PC-9 (cell line): ENCODE results near the gene MAST1. TPM values are rescaled to one million over a fixed set of nuclear protein-coding genes. Genes with fewer than 3 reads are reported as not detected.

ENCODE experiments used
- BruUV-seq: library from RNA; stranded (reverse); fragments of 400-500 nt; replicated peaks from 2 replicates; lab custom pipeline; 2021; lab: Mats Ljungman, UMichigan
- CTCF ChIA-PET: fragments of 300-600 bp; sonication (Branson Sonifier 250); formaldehyde crosslinking; loops from one replicate; lab custom pipeline; 2022; ENCODE audit warnings: antibody characterized with exemption; lab: Charles Lee
- POLR2A ChIA-PET: fragments of 300-600 bp; sonication (Branson Sonifier 250); formaldehyde crosslinking; loops from one replicate; lab custom pipeline; 2022; ENCODE audit warnings: antibody characterized with exemption; ENCODE audit not compliant: unreplicated experiment; lab: Charles Lee
- DNase-seq, 2 experiments: peaks; one replicate each; pipeline versions ENCODE4 v3.0.0 to v3.0.0-alpha.2; 2015 to 2022; ENCODE audit warnings: mixed read lengths in 1 of 2
- H2AFZ ChIP-seq: fragments of 200-600 bp; sonication (generic); 2 replicates; pipeline ENCODE4 v1.8.1; 2017; ENCODE audit warnings: antibody characterized with exemption
- H3F3A ChIP-seq: fragments of 200-600 bp; sonication (generic); 2 replicates; pipeline ENCODE4 v1.8.1; 2017; ENCODE audit warnings: antibody characterized with exemption, mild to moderate bottlenecking, low read depth; ENCODE audit not compliant: insufficient read depth
- H3K27ac ChIP-seq: fragments of 200-600 bp; sonication (generic); 2 replicates; pipeline ENCODE4 v1.6.1; 2016; ENCODE audit warnings: mixed run types
- H3K27me3 ChIP-seq: fragments of 200-600 bp; sonication (generic); 2 replicates; pipeline ENCODE4 v1.6.1; 2016; ENCODE audit warnings: low read depth, mixed run types; ENCODE audit not compliant: insufficient read depth
- H3K36me3 ChIP-seq: fragments of 200-600 bp; sonication (generic); 2 replicates; pipeline ENCODE4 v1.6.1; 2016; ENCODE audit warnings: low read depth, mixed run types
- H3K4me1 ChIP-seq: fragments of 200-600 bp; sonication (generic); replicated peaks from 2 replicates; pipeline ENCODE4 v1.6.1; 2016; ENCODE audit warnings: mixed run types; ENCODE audit not compliant: insufficient read depth
- H3K4me2 ChIP-seq: fragments of 200-600 bp; sonication (generic); 2 replicates; pipeline ENCODE4 v1.6.1; 2017; ENCODE audit warnings: mixed run types
- H3K4me3 ChIP-seq: fragments of 200-600 bp; sonication (generic); 2 replicates; pipeline ENCODE4 v1.6.1; 2016; ENCODE audit warnings: mixed run types
- H3K79me2 ChIP-seq: fragments of 200-600 bp; sonication (generic); 2 replicates; pipeline ENCODE4 v1.6.1; 2017; ENCODE audit warnings: low read depth, mixed run types
- H3K9me2 ChIP-seq: fragments of 200-600 bp; sonication (generic); 2 replicates; pipeline ENCODE4 v1.8.1; 2017; ENCODE audit warnings: mild to moderate bottlenecking; ENCODE audit not compliant: insufficient read depth
- H3K9me3 ChIP-seq: fragments of 200-600 bp; sonication (generic); 2 replicates; pipeline ENCODE4 v1.8.1; 2016; ENCODE audit warnings: low read depth; ENCODE audit not compliant: insufficient read depth
- H4K20me1 ChIP-seq: fragments of 200-600 bp; sonication (generic); 2 replicates; pipeline ENCODE4 v1.8.1; 2017; ENCODE audit not compliant: insufficient read depth
- CTCF ChIP-seq: fragments of 200-600 bp; sonication (generic); conservative IDR thresholded peaks from 2 replicates; pipeline ENCODE4 v1.6.1; 2017; ENCODE audit warnings: mixed run types, antibody characterized with exemption, mild to moderate bottlenecking, moderate library complexity
- EZH2 ChIP-seq: fragments of 200-600 bp; sonication (generic); IDR thresholded peaks from 2 replicates; pipeline ENCODE4 v1.8.0; 2017; ENCODE audit warnings: antibody characterized with exemption, low read depth
- intact Hi-C: fragments of 100-400 bp; cut with micrococcal nuclease; formaldehyde crosslinking; loops from one replicate; pipeline ENCODE4 v1.10.0; 2022; ENCODE audit not compliant: unreplicated experiment
- total RNA-seq: library from RNA; stranded (reverse); gene quantifications from 2 replicates; pipeline ENCODE4 v1.2.3, GENCODE V29; 2021

MAST1 gene
- total RNA-seq, 1 experiment from 2014 or later = 11.9 TPM

GRCh38 chr19:12891553-12892021 is 53.3 kb downstream of the MAST1 start:
- TF ChIP-seq CTCF = no peak
- TF ChIP-seq EZH2 = no peak
- Histone ChIP-seq H3K27me3 (no peaks in the 10 kb centered on the region), H3K9me3 (no peaks in the 10 kb centered on the region), H3K9me2 (no peaks in the 10 kb centered on the region), H3K27ac (no peak overlapping the region), H3K4me3 (peak overlapping the region; percentile 85), H3K4me1 (peaks cover 8% of the 10 kb centered on the region), H3K4me2 (peak overlapping the region; percentile 97), H4K20me1 (no peaks in the 10 kb centered on the region), H2AFZ (peak overlapping the region; percentile 81), H3F3A (no peaks in the 10 kb centered on the region), H3K36me3 (no peaks in the 10 kb centered on the region), H3K79me2 (peaks cover 18% of the 10 kb centered on the region)
- BruUV-seq = TSS peak; percentile 33
- intact Hi-C loops = loop anchor here (2.0 kb wide), 2 partner anchors 27 to 47 kb away; partner anchors contain the start of genes CALR and SYCE2
- ChIA-PET CTCF (interaction anchor here (0.9 to 1.1 kb wide), 2 partner anchors 44 to 125 kb away, joined by 3 to 5 read pairs; no protein-coding TSS in a partner anchor), POLR2A (interaction anchor here (0.6 to 1.0 kb wide), 3 partner anchors 29 to 256 kb away, joined by 3 to 15 read pairs (median 11); partner anchors contain the start of gene FARSA)
- no peak for DNase-seq

GRCh38 chr19:12893582-12893981 is 55.3 kb downstream of the MAST1 start:
- H3K9me3 ChIP-seq = no peaks in the 10 kb centered on the region
- H3K4me1 ChIP-seq = peaks cover 8% of the 10 kb centered on the region
- no TSS peak for BruUV-seq
- H2AFZ ChIP-seq = no peak overlapping the region
- TF ChIP-seq CTCF (no peak), EZH2 (no peak)
- peak in 1 of 2 experiments; percentile 21 for DNase-seq
- no peaks in the 10 kb centered on the region for H4K20me1 ChIP-seq
- H3K9me2 ChIP-seq = no peaks in the 10 kb centered on the region
- CTCF ChIA-PET = no interaction called here
- intact Hi-C loops = no loop called here
- peaks cover 4% of the 10 kb centered on the region; the same call in 1 of the 2 replicates for H3F3A ChIP-seq
- H3K27ac ChIP-seq = no peak overlapping the region
- H3K79me2 ChIP-seq = peaks cover 18% of the 10 kb centered on the region
- H3K36me3 ChIP-seq = no peaks in the 10 kb centered on the region
- no peaks in the 10 kb centered on the region for H3K27me3 ChIP-seq
- no peak overlapping the region for H3K4me2 ChIP-seq
- H3K4me3 ChIP-seq = no peak overlapping the region
- POLR2A ChIA-PET = no interaction called here

- ChIA-PET POLR2A (no interaction called here), CTCF (no interaction called here)
- Histone ChIP-seq H3K27me3 (no peaks in the 10 kb centered on the region), H3K36me3 (no peaks in the 10 kb centered on the region), H3K9me2 (no peaks in the 10 kb centered on the region), H3K79me2 (peaks cover 15% of the 10 kb centered on the region), H3F3A (peaks cover 4% of the 10 kb centered on the region; the same call in 1 of the 2 replicates), H3K4me1 (peaks cover 8% of the 10 kb centered on the region), H3K9me3 (no peaks in the 10 kb centered on the region), H2AFZ (no peak overlapping the region), H4K20me1 (no peaks in the 10 kb centered on the region), H3K27ac (no peak overlapping the region), H3K4me3 (no peak overlapping the region), H3K4me2 (no peak overlapping the region)
- intact Hi-C loops = no loop called here
- DNase-seq = peak in 1 of 2 experiments; percentile 26
- no peak for TF ChIP-seq CTCF
- no peak for TF ChIP-seq EZH2
- BruUV-seq = no TSS peak
Measured at GRCh38 chr19:12896460-12896859, 58.1 kb downstream of the MAST1 start.
